OCI-LY7 (cell line): ENCODE results near the gene PIGM. TPM values are rescaled to one million over a fixed set of nuclear protein-coding genes. Genes with fewer than 3 reads are reported as not detected.

Experiments
- BruUV-seq: library from RNA; stranded (reverse); fragments of 400-500 nt; replicated peaks from 2 replicates; lab custom pipeline; 2021; lab: Mats Ljungman, UMichigan
- CTCF ChIA-PET: fragments of 300-600 bp; sonication (Branson Sonifier 250); formaldehyde crosslinking; loops from one replicate; lab custom pipeline; 2022; ENCODE audit warnings: antibody characterized with exemption; ENCODE audit not compliant: unreplicated experiment; lab: Charles Lee
- POLR2A ChIA-PET: fragments of 300-600 bp; sonication (Branson Sonifier 250); formaldehyde crosslinking; loops from one replicate; lab custom pipeline; 2022; ENCODE audit warnings: antibody characterized with exemption; lab: Charles Lee
- DNase-seq: peaks from one replicate; pipeline ENCODE4 v3.0.0-alpha.2; 2015; ENCODE audit warnings: low spot score
- H2AFZ ChIP-seq: fragments of 200-600 bp; sonication (generic), shearing (Covaris generic); 2 replicates; pipeline ENCODE4 v1.6.1; 2014; ENCODE audit warnings: mild to moderate bottlenecking, antibody characterized with exemption, low read length, moderate library complexity
- H3K27ac ChIP-seq: fragments of 200-600 bp; sonication (generic); 2 replicates; pipeline ENCODE4 v1.5.1; 2014; ENCODE audit warnings: mixed run types, low read depth, mild to moderate bottlenecking, moderate library complexity, low read length, inconsistent platforms; ENCODE audit not compliant: poor library complexity, severe bottlenecking
- H3K36me3 ChIP-seq: fragments of 200-600 bp; sonication (generic); 2 replicates; pipeline ENCODE4 v1.6.1; 2014; ENCODE audit warnings: mild to moderate bottlenecking, antibody characterized with exemption, low read length, moderate library complexity, mixed read lengths; ENCODE audit not compliant: insufficient read depth
- H3K4me1 ChIP-seq: fragments of 200-600 bp; sonication (generic); 2 replicates; pipeline ENCODE4 v1.5.1; 2014; ENCODE audit warnings: mild to moderate bottlenecking, low read length; ENCODE audit not compliant: insufficient read depth, poor library complexity, severe bottlenecking
- H3K4me2 ChIP-seq: fragments of 200-600 bp; sonication (generic); 2 replicates; pipeline ENCODE4 v1.6.1; 2014; ENCODE audit warnings: mild to moderate bottlenecking, low read length
- H3K4me3 ChIP-seq: fragments of 200-600 bp; sonication (generic); 2 replicates; pipeline ENCODE4 v1.5.1; 2014; ENCODE audit warnings: mild to moderate bottlenecking, low read depth, low read length; ENCODE audit not compliant: poor library complexity, severe bottlenecking
- H3K79me2 ChIP-seq: fragments of 200-600 bp; sonication (generic); 2 replicates; pipeline ENCODE4 v1.6.1; 2016; ENCODE audit warnings: low read depth, mild to moderate bottlenecking, low read length, moderate library complexity, mixed read lengths; ENCODE audit not compliant: insufficient read depth
- H3K9me2 ChIP-seq: fragments of 200-600 bp; sonication (generic); 2 replicates; pipeline ENCODE4 v1.6.1; 2016; ENCODE audit warnings: mild to moderate bottlenecking, low read length, mixed read lengths; ENCODE audit not compliant: insufficient read depth
- H3K9me3 ChIP-seq: fragments of 200-600 bp; sonication (generic); 2 replicates; pipeline ENCODE4 v1.6.1; 2014; ENCODE audit warnings: mild to moderate bottlenecking, mixed run types, low read length, mixed read lengths
- H4K20me1 ChIP-seq: fragments of 200-600 bp; sonication (generic); 2 replicates; pipeline ENCODE4 v1.6.1; 2014; ENCODE audit warnings: mild to moderate bottlenecking, antibody characterized with exemption, low read length, moderate library complexity, mixed read lengths; ENCODE audit not compliant: insufficient read depth
- EZH2phosphoT487 ChIP-seq: fragments of 200-600 bp; sonication (generic); IDR thresholded peaks from 2 replicates; pipeline ENCODE4 v1.6.1; 2018; ENCODE audit warnings: low read depth, borderline replicate concordance, mild to moderate bottlenecking, mixed run types, antibody characterized with exemption, low read length, moderate library complexity, mixed read lengths
- intact Hi-C: fragments of 100-400 bp; cut with micrococcal nuclease; formaldehyde crosslinking; loops from one replicate; pipeline ENCODE4 v1.10.0; 2022; ENCODE audit not compliant: unreplicated experiment
- total RNA-seq, 2 experiments: library from RNA; depleted of rRNA in 1 of 2; stranded (reverse); fragments of >200 nt in 1 of 2; shearing (Covaris generic) in 1 of 2; gene quantifications; 2 replicates each; pipeline ENCODE4 v1.2.3, GENCODE V29; 2014 to 2022
- TF ChIP-seq, protein P1 (sequence below): fragments of 200-600 bp; sonication (generic); conservative IDR thresholded peaks from 2 replicates; pipeline ENCODE4 v1.5.1; 2014; ENCODE audit warnings: mild to moderate bottlenecking, antibody characterized with exemption, low read length, moderate library complexity, mixed read lengths

Gene PIGM
- total RNA-seq, 2 experiments from 2014 or later = 4.2 to 5.1 TPM

DNA sequence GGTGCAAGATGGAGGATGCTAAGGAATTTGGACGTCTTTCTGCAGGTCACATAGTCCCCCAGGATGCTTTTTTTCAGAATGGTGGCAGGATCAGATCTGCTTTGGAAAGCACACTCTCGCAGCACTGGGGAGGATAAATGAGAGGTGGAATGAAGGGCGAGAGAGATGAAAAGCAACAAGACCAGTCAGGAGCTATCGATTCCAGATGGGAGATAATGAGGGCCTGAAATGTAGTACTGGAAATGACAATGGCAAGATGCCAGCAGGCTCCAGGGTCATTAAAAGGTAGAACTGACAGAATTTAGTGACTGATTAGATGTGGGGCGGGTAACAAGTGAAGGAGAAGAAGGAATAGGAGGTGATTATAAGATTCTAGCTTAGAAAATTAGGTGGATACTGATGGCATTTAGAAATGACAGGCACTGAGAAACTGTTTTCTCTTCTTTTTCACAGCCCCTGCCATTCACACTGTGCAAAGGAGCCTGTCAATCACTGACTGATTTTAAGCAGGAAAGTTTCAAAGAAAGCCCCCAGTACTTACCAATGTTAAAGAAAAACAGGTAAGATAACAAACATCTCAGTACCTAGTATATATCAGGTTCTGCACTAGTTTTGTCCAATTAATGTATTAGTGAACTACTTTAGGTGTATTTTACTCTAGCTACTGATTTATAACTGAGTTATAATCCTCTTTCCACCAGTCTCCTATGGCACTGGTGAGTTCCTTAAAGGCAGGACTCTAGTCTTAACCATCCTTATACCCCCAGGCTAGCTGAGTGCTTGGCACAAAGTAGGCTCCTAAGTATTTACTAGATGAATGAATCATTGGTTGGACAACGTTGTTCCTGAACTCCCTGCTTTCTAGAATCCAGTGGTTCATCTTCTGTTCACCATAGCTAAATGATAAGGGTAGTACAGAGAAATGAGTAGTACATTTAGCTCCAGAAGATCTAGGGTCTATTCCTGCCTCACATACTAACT lies 9.2 kb downstream of the PIGM start:
- Histone ChIP-seq H4K20me1 (no peaks in the 10 kb centered on the region), H3K4me2 (no peak overlapping the region), H3K9me2 (no peaks in the 10 kb centered on the region), H3K4me3 (no peak overlapping the region), H3K79me2 (no peaks in the 10 kb centered on the region), H3K9me3 (no peaks in the 10 kb centered on the region), H2AFZ (no peak overlapping the region), H3K4me1 (no peaks in the 10 kb centered on the region), H3K36me3 (no peaks in the 10 kb centered on the region), H3K27ac (no peak overlapping the region)
- CTCF ChIA-PET = no interaction called here
- POLR2A ChIA-PET = interaction anchor here (0.6 kb wide), 1 partner anchor 21 kb away, joined by 3 read pairs; no protein-coding TSS in a partner anchor
- no TSS peak for BruUV-seq
- TF ChIP-seq, protein P1, sequence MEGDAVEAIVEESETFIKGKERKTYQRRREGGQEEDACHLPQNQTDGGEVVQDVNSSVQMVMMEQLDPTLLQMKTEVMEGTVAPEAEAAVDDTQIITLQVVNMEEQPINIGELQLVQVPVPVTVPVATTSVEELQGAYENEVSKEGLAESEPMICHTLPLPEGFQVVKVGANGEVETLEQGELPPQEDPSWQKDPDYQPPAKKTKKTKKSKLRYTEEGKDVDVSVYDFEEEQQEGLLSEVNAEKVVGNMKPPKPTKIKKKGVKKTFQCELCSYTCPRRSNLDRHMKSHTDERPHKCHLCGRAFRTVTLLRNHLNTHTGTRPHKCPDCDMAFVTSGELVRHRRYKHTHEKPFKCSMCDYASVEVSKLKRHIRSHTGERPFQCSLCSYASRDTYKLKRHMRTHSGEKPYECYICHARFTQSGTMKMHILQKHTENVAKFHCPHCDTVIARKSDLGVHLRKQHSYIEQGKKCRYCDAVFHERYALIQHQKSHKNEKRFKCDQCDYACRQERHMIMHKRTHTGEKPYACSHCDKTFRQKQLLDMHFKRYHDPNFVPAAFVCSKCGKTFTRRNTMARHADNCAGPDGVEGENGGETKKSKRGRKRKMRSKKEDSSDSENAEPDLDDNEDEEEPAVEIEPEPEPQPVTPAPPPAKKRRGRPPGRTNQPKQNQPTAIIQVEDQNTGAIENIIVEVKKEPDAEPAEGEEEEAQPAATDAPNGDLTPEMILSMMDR = no peak
- TF ChIP-seq EZH2phosphoT487 = no peak
- intact Hi-C loops = no loop called here
- no peak for DNase-seq

DNA sequence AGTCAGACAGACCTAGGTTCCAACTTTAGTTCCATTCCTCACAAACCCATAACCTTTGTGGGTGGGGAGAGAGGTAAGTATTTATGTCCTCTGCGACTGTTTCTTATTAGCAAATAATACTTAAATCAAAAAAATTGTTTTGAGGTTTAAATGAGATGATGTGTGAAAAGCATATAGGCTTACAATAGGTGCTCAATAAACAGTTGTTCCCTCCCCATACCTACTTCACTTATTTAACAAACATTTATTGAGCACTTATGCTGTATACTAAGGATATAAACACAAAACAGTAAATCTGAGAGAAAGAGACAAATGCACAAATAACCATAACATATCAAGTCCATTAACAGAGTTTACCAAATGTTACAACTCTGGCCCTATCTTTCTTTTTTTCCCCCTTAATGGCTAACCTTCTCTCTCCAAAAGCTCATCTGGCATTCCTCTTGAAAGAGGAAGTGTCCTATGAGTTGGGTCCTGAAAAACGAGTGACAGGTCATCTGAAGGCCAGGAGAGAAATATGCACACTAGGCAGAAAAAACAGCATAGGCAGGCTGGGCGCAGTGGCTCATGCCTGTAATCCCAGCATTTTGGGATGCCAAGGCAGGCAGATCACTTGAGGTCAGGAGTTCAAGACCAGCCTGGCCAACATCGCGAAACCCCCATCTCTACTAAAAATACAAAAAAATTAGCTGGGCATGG lies 10.3 kb downstream of the PIGM start:
- Histone ChIP-seq H3K36me3 (no peaks in the 10 kb centered on the region), H4K20me1 (no peaks in the 10 kb centered on the region), H3K27ac (no peak overlapping the region), H3K4me3 (no peak overlapping the region), H2AFZ (no peak overlapping the region), H3K9me3 (no peaks in the 10 kb centered on the region), H3K4me1 (no peaks in the 10 kb centered on the region), H3K9me2 (no peaks in the 10 kb centered on the region), H3K79me2 (no peaks in the 10 kb centered on the region), H3K4me2 (no peak overlapping the region)
- ChIA-PET CTCF (no interaction called here), POLR2A (interaction anchor here (2.8 kb wide), 1 partner anchor 9 kb away, joined by 9 read pairs; no protein-coding TSS in a partner anchor)
- DNase-seq = no peak
- intact Hi-C loops = no loop called here
- TF ChIP-seq, protein P1 = no peak
- no peak for TF ChIP-seq EZH2phosphoT487
- BruUV-seq = no TSS peak
